Muscle of back (tissue), 13 donors: Measurements from ENCODE around the gene DPP3. TPM values are rescaled to one million over a fixed set of nuclear protein-coding genes. Genes with fewer than 3 reads are reported as not detected.
"Not testable (repeated sequence)": the region's sequence is repeated elsewhere in the genome, so short reads cannot be mapped to it uniquely, and the experiment has no call there.

Experiments used
- DNase-seq, 3 donors: peaks; one replicate each; pipeline versions ENCODE4 v3.0.0 to v3.0.0-alpha.2; 2013
- long read RNA-seq, 9 donors: transcript quantifications; one replicate each; lab custom pipeline, GENCODE V29; 2026
- polyA plus RNA-seq, 10 donors: library from polyadenylated mRNA; unstranded; fragments of 120-200 nt; gene quantifications; one replicate each; pipeline ENCODE4 v1.2.1, GENCODE V29; 2013; ENCODE audit not compliant: insufficient read length in 10 of 10

Gene DPP3
- 10 to 100 TPM; 18.5 to 24.1 (median 20.9) TPM for polyA plus RNA-seq
- long read RNA-seq, donor 1, partial matches to known transcripts: 0 of 1 reads
- long read RNA-seq, donor 1, other reads (novel, unspliced or antisense): 0 of 1 reads
- long read RNA-seq, donor 2, partial matches to known transcripts: 0 of 3 reads
- long read RNA-seq, donor 2, other reads (novel, unspliced or antisense): 0 of 3 reads
- long read RNA-seq, donor 3: 0 reads
- long read RNA-seq, donor 4, partial matches to known transcripts: 0 of 4 reads
- long read RNA-seq, donor 4, other reads (novel, unspliced or antisense): 0 of 4 reads
- long read RNA-seq, donor 5, partial matches to known transcripts: 0 of 3 reads
- long read RNA-seq, donor 5, other reads (novel, unspliced or antisense): 0 of 3 reads
- long read RNA-seq, donor 6, partial matches to known transcripts: 0 of 2 reads
- long read RNA-seq, donor 6, other reads (novel, unspliced or antisense): 0 of 2 reads
- long read RNA-seq, donor 7, partial matches to known transcripts: 0 of 6 reads
- long read RNA-seq, donor 7, other reads (novel, unspliced or antisense): 0 of 6 reads
- long read RNA-seq, donor 8, partial matches to known transcripts: 0 of 1 reads
- long read RNA-seq, donor 8, other reads (novel, unspliced or antisense): 0 of 1 reads
- long read RNA-seq, donor 9: 0 reads

GRCh38 chr11:66480117-66480938 is at the start of gene DPP3:
DPP3 (plus strand) TSS chr11:66480434; CDS start chr11:66482201, 1,767 bp downstream.
- DNase-seq: peak; percentile 96 to 99 (median 98)

- DNase-seq: not testable (repeated sequence)
Observed at GRCh38 chr11:66431287-66431686, 48.9 kb upstream of the DPP3 start.

- DNase-seq: not testable (repeated sequence)
Observed at GRCh38 chr11:66431871-66432329, 48.3 kb upstream of the DPP3 start.

GRCh38 chr11:66432597-66432996 is 47.6 kb upstream of the DPP3 start:
- no peak for DNase-seq

- no peak for DNase-seq
Observed at GRCh38 chr11:66437979-66438503, 42.2 kb upstream of the DPP3 start.

- DNase-seq: peak; percentile 93 to 97 (median 94)
Observed at GRCh38 chr11:66438504-66439466, 41.4 kb upstream of the DPP3 start, which contains the start of gene MRPL11. MRPL11 (minus strand) TSS chr11:66438848; CDS start chr11:66438754, 94 bp downstream.

GRCh38 chr11:66440101-66440939 is 39.9 kb upstream of the DPP3 start:
- not testable (repeated sequence) for DNase-seq

- not testable (repeated sequence) for DNase-seq
Observed at GRCh38 chr11:66440940-66441282, 39.3 kb upstream of the DPP3 start.

- DNase-seq: peak in 1 of 3 donors; percentile 34
Observed at GRCh38 chr11:66443602-66444001, 36.6 kb upstream of the DPP3 start.

- no peak for DNase-seq
Observed at GRCh38 chr11:66447012-66447411, 33.2 kb upstream of the DPP3 start.

GRCh38 chr11:66448523-66448922 is 31.7 kb upstream of the DPP3 start:
- no peak for DNase-seq

- DNase-seq: no peak
Observed at GRCh38 chr11:66450560-66450959, 29.7 kb upstream of the DPP3 start.

GRCh38 chr11:66451663-66452062 is 28.6 kb upstream of the DPP3 start:
- DNase-seq: no peak

GRCh38 chr11:66454247-66454646 is 26.0 kb upstream of the DPP3 start:
- no peak for DNase-seq

GRCh38 chr11:66454828-66455227 is 25.4 kb upstream of the DPP3 start:
- DNase-seq: no peak

- DNase-seq: no peak
Observed at GRCh38 chr11:66457826-66458225, 22.4 kb upstream of the DPP3 start.

- DNase-seq: no peak
Observed at GRCh38 chr11:66459138-66459778, 21.0 kb upstream of the DPP3 start.

GRCh38 chr11:66462010-66462409 is 18.2 kb upstream of the DPP3 start:
- DNase-seq: no peak

- DNase-seq: no peak
Observed at GRCh38 chr11:66462911-66463310, 17.3 kb upstream of the DPP3 start.
